GM21737 (cell line): ENCODE data around the gene GALNT7.
A peak's percentile ranks its signal among the peaks of the same experiment; 100 is the strongest.
"Not testable (repeated sequence)": the region's sequence is repeated elsewhere in the genome, so short reads cannot be mapped to it uniquely, and the experiment has no call there.

Experiments used
- ATAC-seq: cut with Tn5 transposase; IDR thresholded peaks from one replicate; pipeline ENCODE4 v1.9.1; 2021; ENCODE audit warnings: mild to moderate bottlenecking, moderate library complexity; ENCODE audit not compliant: unreplicated experiment

GALNT7 gene, protein sequence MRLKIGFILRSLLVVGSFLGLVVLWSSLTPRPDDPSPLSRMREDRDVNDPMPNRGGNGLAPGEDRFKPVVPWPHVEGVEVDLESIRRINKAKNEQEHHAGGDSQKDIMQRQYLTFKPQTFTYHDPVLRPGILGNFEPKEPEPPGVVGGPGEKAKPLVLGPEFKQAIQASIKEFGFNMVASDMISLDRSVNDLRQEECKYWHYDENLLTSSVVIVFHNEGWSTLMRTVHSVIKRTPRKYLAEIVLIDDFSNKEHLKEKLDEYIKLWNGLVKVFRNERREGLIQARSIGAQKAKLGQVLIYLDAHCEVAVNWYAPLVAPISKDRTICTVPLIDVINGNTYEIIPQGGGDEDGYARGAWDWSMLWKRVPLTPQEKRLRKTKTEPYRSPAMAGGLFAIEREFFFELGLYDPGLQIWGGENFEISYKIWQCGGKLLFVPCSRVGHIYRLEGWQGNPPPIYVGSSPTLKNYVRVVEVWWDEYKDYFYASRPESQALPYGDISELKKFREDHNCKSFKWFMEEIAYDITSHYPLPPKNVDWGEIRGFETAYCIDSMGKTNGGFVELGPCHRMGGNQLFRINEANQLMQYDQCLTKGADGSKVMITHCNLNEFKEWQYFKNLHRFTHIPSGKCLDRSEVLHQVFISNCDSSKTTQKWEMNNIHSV

GRCh38 chr4:173168396-173169177 is at the start of gene GALNT7:
TSS of gene GALNT7 (plus strand) at chr4:173168811. CDS start at chr4:173168836, 25 bp downstream.
- peak; percentile 36 for ATAC-seq

DNA sequence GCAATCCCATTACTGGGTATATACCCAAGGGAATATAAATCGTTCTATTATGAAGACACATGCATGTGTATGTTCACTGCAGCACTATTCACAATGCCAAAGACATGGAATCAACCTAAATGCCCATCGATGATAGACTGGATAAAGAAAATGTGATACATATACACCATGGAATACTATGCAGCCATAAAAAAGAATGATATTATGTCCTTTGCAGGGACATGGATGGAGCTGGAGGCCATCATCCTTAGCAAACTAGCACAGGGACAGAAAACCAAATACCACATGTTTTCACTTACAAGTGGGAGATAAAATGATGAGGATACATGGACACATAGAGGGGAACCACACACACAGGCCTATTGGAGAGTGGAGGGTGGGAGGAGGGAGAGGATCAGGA is 49.8 kb upstream of the GALNT7 start:
- not testable (repeated sequence) for ATAC-seq

GRCh38 chr4:173119818-173120217 is 48.8 kb upstream of the GALNT7 start:
- ATAC-seq = no peak

- ATAC-seq = peak; percentile 99
Measured at GRCh38 chr4:173121076-173121561, 47.5 kb upstream of the GALNT7 start.

- no peak for ATAC-seq
Measured at GRCh38 chr4:173124209-173124865, 44.3 kb upstream of the GALNT7 start.

- ATAC-seq = no peak
Measured at GRCh38 chr4:173125216-173125812, 43.3 kb upstream of the GALNT7 start.

GRCh38 chr4:173128199-173128890 is 40.3 kb upstream of the GALNT7 start:
- ATAC-seq = no peak

GRCh38 chr4:173130687-173131086 is 37.9 kb upstream of the GALNT7 start:
- no peak for ATAC-seq

DNA sequence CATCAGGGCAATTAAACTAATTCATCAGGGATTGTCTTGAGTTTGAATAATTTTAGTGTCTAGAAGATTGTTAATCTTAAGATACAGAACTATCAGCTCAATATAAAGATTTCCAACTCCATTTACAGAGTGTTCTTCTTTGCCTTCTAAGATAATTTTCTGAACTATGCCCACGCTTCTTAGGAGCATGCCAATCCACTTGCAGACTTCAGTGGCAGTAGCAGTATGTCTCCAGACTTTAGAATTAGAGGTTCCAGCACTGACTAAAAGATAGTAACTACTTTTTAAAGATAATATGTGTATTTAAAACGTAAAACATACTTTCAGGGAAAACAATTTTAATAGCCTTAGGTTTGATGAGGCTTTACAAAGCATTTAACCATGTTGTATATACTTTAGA is 34.2 kb upstream of the GALNT7 start:
- no peak for ATAC-seq

GRCh38 chr4:173135241-173135847 is 33.3 kb upstream of the GALNT7 start:
- no peak for ATAC-seq

DNA sequence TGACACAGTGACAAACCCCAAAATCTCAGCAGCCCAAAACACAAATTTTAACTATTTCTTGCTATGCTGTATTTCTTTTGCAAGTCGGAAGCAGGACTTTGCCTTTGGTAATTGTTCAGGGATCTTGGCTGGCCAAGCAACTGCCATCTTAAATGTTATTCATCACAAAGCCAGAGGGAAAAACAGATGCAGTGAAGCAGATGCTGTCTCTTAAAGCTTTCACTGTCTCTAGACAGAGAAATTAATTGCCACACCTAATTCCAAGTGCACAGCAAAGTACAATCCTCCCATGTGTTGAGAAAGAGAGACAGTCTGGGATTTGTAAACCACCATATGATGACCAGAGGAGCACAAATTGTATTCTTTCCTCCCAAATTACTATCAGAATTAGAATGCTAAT is 30.0 kb upstream of the GALNT7 start:
- ATAC-seq = no peak

DNA sequence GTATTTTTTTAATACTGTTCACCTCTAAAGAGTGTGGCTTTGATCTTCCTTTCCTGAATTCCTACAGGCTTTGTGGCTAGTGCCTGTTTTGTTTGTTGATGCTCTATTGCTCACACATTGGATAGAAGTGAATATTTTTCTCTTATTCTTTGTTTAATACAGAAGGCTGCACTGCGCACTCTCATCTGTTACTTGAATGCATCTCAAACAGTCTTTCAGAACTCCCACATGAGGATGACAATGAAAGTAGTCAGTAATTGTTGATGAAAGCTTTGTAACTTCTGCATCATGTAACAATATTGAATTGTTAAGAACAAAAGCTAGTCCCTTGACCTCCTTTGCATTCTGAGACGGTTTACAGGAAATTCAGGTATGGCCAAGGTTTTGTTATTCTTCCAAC is 29.1 kb upstream of the GALNT7 start:
- no peak for ATAC-seq

DNA sequence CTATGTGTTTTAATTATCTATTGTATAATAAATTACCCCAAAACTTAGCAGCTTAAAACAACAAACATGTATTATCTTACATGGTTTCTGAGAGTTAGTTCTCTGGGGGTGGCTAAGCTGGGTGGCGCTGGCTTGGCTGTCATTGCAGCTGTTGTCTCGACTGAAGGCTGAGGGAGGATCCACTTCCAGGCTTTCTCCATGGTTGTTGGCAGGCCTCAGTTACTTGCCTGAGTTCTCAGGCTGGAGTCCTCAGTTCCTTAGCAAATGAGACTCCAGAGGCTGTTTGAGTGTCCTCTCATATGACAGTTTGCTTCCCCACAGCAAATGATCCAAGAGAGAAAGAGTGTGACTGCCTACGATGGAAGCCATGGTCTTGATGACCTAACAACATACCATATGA is 23.5 kb upstream of the GALNT7 start:
- ATAC-seq = no peak

DNA sequence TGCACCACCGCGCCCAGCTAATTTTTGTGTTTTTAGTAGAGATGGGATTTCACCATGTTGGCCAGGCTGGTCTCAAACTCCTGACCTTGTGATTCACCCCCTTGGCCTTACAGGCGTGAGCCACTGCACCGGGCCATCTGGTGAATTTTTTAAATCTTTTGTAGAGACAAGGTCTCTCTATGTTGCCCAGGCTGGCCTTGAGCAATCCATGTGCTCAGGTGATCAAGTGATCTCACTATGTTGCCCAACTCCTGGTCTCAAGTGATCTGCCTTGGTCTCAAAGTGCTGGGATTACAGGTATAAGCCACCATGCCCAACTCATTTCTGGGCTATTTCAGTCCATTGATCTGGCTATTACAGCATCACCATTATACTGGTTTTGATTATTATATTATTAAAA is 22.2 kb upstream of the GALNT7 start:
- ATAC-seq = no peak

GRCh38 chr4:173151496-173151895 is 17.1 kb upstream of the GALNT7 start:
- no peak for ATAC-seq

DNA sequence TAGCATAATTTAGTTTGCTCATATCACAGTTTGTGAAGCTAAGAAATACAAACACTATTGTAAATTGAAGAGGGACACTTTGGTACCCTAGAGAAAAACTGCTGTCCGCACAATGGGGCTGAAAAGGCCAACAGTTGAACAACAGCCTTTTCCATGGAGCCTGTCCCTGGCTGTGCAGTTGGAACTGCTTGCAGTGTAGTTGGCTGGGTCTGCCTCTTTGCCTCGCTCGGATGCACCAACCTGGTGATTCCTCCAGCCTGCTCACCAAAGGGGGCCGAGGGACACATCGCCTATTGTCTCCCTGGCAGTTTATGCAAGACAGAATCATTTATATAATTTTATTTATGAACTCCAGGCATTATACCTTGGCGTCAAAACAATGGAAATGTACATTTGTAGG is 16.5 kb upstream of the GALNT7 start:
- ATAC-seq = no peak

- no peak for ATAC-seq
Measured at GRCh38 chr4:173153445-173153844, 15.2 kb upstream of the GALNT7 start.

GRCh38 chr4:173159791-173160190 is 8.8 kb upstream of the GALNT7 start:
- no peak for ATAC-seq

DNA sequence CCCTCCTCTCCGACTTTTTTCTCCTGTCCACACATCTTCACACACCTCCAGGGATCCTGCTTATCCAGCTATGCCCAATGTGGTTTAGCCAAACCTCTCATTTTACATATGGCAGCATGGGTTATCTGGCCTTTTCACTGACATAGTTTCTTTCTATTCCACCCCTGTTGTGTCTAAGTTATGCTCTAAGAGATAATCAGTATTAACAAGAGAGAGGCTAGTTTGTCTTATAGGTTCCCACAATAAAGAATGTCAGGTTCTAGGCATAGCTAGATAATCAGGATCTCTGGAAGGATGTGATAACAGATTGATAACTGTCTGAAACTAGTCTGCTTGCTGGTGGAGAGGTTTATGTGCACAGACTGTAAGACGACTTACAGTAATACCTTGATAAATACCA is 7.7 kb upstream of the GALNT7 start:
- no peak for ATAC-seq

- ATAC-seq = no peak
Measured at GRCh38 chr4:173161311-173161710, 7.3 kb upstream of the GALNT7 start.
